ENCODE data around the gene RNF181.

RNF181 gene

GRCh38 chr2:85623991-85624390, 28.4 kb downstream of the RNF181 start:
- peaks cover 96% of the 10 kb centered on the region for H3K36me3 Mint-ChIP-seq (ENCODE audit: low read depth)
- H3K27ac Mint-ChIP-seq, result no peak overlapping the region
- no peaks in the 10 kb centered on the region for H3K9me3 Mint-ChIP-seq
- no peak overlapping the region for H3K4me3 Mint-ChIP-seq
- intact Hi-C loops (cut with micrococcal nuclease), result loop anchor here (10.0 kb wide), 1 partner anchor 501 kb away; no protein-coding TSS in a partner anchor
- H3K27me3 Mint-ChIP-seq, result no peaks in the 10 kb centered on the region
- peaks cover 3% of the 10 kb centered on the region for H3K4me1 Mint-ChIP-seq (ENCODE audit: low read depth)

GRCh38 chr2:85628658-85629057, 33.1 kb downstream of the RNF181 start:
- Mint-ChIP-seq H3K27ac (no peak overlapping the region), H3K36me3 (ENCODE audit: low read depth) (peaks cover 99% of the 10 kb centered on the region), H3K9me3 (no peaks in the 10 kb centered on the region), H3K27me3 (no peaks in the 10 kb centered on the region), H3K4me3 (no peak overlapping the region), H3K4me1 (ENCODE audit: low read depth) (no peaks in the 10 kb centered on the region)
- intact Hi-C loops (cut with micrococcal nuclease), result loop anchor here (10.0 kb wide), 1 partner anchor 496 kb away; no protein-coding TSS in a partner anchor

- Mint-ChIP-seq H3K4me1 (ENCODE audit: low read depth) (peaks cover 21% of the 10 kb centered on the region), H3K27ac (no peak overlapping the region), H3K36me3 (ENCODE audit: low read depth) (peaks cover 99% of the 10 kb centered on the region), H3K4me3 (no peak overlapping the region), H3K27me3 (no peaks in the 10 kb centered on the region), H3K9me3 (no peaks in the 10 kb centered on the region)
- intact Hi-C loops (cut with micrococcal nuclease), result no loop called here
Measured at GRCh38 chr2:85631316-85631715, 35.8 kb downstream of the RNF181 start.

- H3K27ac Mint-ChIP-seq, result peak overlapping the region; percentile 54
- H3K4me3 Mint-ChIP-seq, result no peak overlapping the region
- peaks cover 100% of the 10 kb centered on the region for H3K36me3 Mint-ChIP-seq (ENCODE audit: low read depth)
- H3K4me1 Mint-ChIP-seq (ENCODE audit: low read depth), result peaks cover 27% of the 10 kb centered on the region
- intact Hi-C loops (cut with micrococcal nuclease), result loop anchor here (5.0 kb wide), 1 partner anchor 77 kb away; no protein-coding TSS in a partner anchor
- no peaks in the 10 kb centered on the region for H3K27me3 Mint-ChIP-seq
- H3K9me3 Mint-ChIP-seq, result no peaks in the 10 kb centered on the region
Measured at GRCh38 chr2:85635011-85635410, 39.5 kb downstream of the RNF181 start.

- no peaks in the 10 kb centered on the region for H3K27me3 Mint-ChIP-seq
- peaks cover 27% of the 10 kb centered on the region for H3K4me1 Mint-ChIP-seq (ENCODE audit: low read depth)
- peaks cover 100% of the 10 kb centered on the region for H3K36me3 Mint-ChIP-seq (ENCODE audit: low read depth)
- no peak overlapping the region for H3K4me3 Mint-ChIP-seq
- H3K9me3 Mint-ChIP-seq, result no peaks in the 10 kb centered on the region
- peak overlapping the region; percentile 54 for H3K27ac Mint-ChIP-seq
- intact Hi-C loops (cut with micrococcal nuclease), result loop anchor here (2.0 to 5.0 kb wide), 2 partner anchors 77 to 179 kb away; no protein-coding TSS in a partner anchor
Measured at GRCh38 chr2:85635636-85636035, 40.1 kb downstream of the RNF181 start.

- no peaks in the 10 kb centered on the region for H3K9me3 Mint-ChIP-seq
- no peak overlapping the region for H3K4me3 Mint-ChIP-seq
- H3K27ac Mint-ChIP-seq, result no peak overlapping the region
- H3K36me3 Mint-ChIP-seq (ENCODE audit: low read depth), result peaks cover 100% of the 10 kb centered on the region
- intact Hi-C loops (cut with micrococcal nuclease), result loop anchor here (10.0 kb wide), 1 partner anchor 452 kb away; no protein-coding TSS in a partner anchor
- peaks cover 7% of the 10 kb centered on the region for H3K4me1 Mint-ChIP-seq (ENCODE audit: low read depth)
- no peaks in the 10 kb centered on the region for H3K27me3 Mint-ChIP-seq
Measured at GRCh38 chr2:85642725-85643124, 47.2 kb downstream of the RNF181 start.

GRCh38 chr2:85644909-85645308, 49.4 kb downstream of the RNF181 start:
- Mint-ChIP-seq H3K4me3 (no peak overlapping the region), H3K27me3 (no peaks in the 10 kb centered on the region), H3K4me1 (ENCODE audit: low read depth) (peaks cover 12% of the 10 kb centered on the region), H3K27ac (no peak overlapping the region), H3K36me3 (ENCODE audit: low read depth) (peaks cover 100% of the 10 kb centered on the region), H3K9me3 (no peaks in the 10 kb centered on the region)
- intact Hi-C loops (cut with micrococcal nuclease), result loop anchor here (10.0 kb wide), 1 partner anchor 450 kb away; no protein-coding TSS in a partner anchor

GRCh38 chr2:85646166-85646565, 50.6 kb downstream of the RNF181 start:
- Mint-ChIP-seq H3K4me3 (no peak overlapping the region), H3K27me3 (no peaks in the 10 kb centered on the region), H3K9me3 (no peaks in the 10 kb centered on the region), H3K27ac (no peak overlapping the region), H3K4me1 (ENCODE audit: low read depth) (peaks cover 12% of the 10 kb centered on the region), H3K36me3 (ENCODE audit: low read depth) (peaks cover 100% of the 10 kb centered on the region)
- intact Hi-C loops (cut with micrococcal nuclease), result loop anchor here (10.0 kb wide), 1 partner anchor 449 kb away; no protein-coding TSS in a partner anchor
